H1 (cell line): ENCODE data around the gene ZNF615. TPM values are rescaled to one million over a fixed set of nuclear protein-coding genes. Genes with fewer than 3 reads are reported as not detected.
"Not testable (repeated sequence)": the region's sequence is repeated elsewhere in the genome, so short reads cannot be mapped to it uniquely, and the experiment has no call there.

Experiments used
- CTCF ChIA-PET: fragments of 300-600 bp; sonication (Branson Sonifier 250); formaldehyde crosslinking; loops from one replicate; lab custom pipeline; 2021; ENCODE audit not compliant: partially characterized antibody; lab: Charles Lee
- POLR2A ChIA-PET: fragments of 300-600 bp; sonication (Branson Sonifier 250); formaldehyde crosslinking; loops from one replicate; lab custom pipeline; 2021; ENCODE audit warnings: inconsistent platforms; ENCODE audit not compliant: partially characterized antibody; lab: Charles Lee
- DNase-seq, 2 experiments: peaks; one replicate each; pipeline versions ENCODE4 v3.0.0 to v3.0.0-alpha.2; 2010 to 2022; ENCODE audit warnings: low spot score in 2 of 2, low read depth in 1 of 2, mixed read lengths in 1 of 2
- FAIRE-seq: peaks from 2 replicates; lab custom pipeline; 2011; peaks lifted over from hg19 to GRCh38; lab: Jason Lieb, UNC
- H2AFZ ChIP-seq: 2 replicates; pipeline ENCODE4 v1.8.1; 2012; ENCODE audit warnings: low read length, inconsistent platforms
- H2AK5ac ChIP-seq: 2 replicates; pipeline ENCODE4 v1.6.1; 2013; ENCODE audit warnings: low read depth, low read length
- H2BK120ac ChIP-seq: replicated peaks from 2 replicates; pipeline ENCODE3; 2013; ENCODE audit warnings: low read depth, low read length, inconsistent platforms
- H2BK12ac ChIP-seq: 2 replicates; pipeline ENCODE4 v1.6.1; 2013; ENCODE audit warnings: low read depth, low read length
- H2BK15ac ChIP-seq: 2 replicates; pipeline ENCODE4 v1.6.1; 2013; ENCODE audit warnings: low read length
- H2BK20ac ChIP-seq: 2 replicates; pipeline ENCODE4 v1.6.1; 2013; ENCODE audit warnings: low read length
- H2BK5ac ChIP-seq: 2 replicates; pipeline ENCODE4 v1.6.1; 2013; ENCODE audit warnings: low read depth, low read length
- H3K14ac ChIP-seq: 2 replicates; pipeline ENCODE4 v1.6.1; 2013; ENCODE audit warnings: inconsistent platforms; ENCODE audit not compliant: insufficient read length
- H3K18ac ChIP-seq: 2 replicates; pipeline ENCODE4 v1.6.1; 2013; ENCODE audit warnings: low read length; ENCODE audit errors: extremely low read depth
- H3K23ac ChIP-seq: 2 replicates; pipeline ENCODE4 v1.6.1; 2013; ENCODE audit warnings: inconsistent platforms; ENCODE audit not compliant: insufficient read length
- H3K23me2 ChIP-seq: 2 replicates; pipeline ENCODE4 v1.6.1; 2013; ENCODE audit warnings: low read depth, low read length
- H3K27ac ChIP-seq: 2 replicates; pipeline ENCODE4 v1.6.1; 2011; ENCODE audit warnings: low read depth, low read length, inconsistent platforms
- H3K27me3 ChIP-seq, 4 experiments: replicated peaks in 1 of 4; 1 replicate in 1 of 4; 2 replicates in 3 of 4; pipeline versions ENCODE4 v1.6.1 to v1.8.1; 2011 to 2013; ENCODE audit warnings: low read length in 3 of 4, mild to moderate bottlenecking in 3 of 4, inconsistent platforms in 2 of 4, mixed read lengths in 2 of 4, moderate library complexity in 1 of 4; ENCODE audit not compliant: control insufficient read depth in 3 of 4, insufficient read depth in 3 of 4; ENCODE audit errors: extremely low read depth in 1 of 4
- H3K36me3 ChIP-seq, 4 experiments: 2 replicates each; pipeline versions ENCODE4 v1.6.1 to v1.8.1; 2011 to 2013; ENCODE audit warnings: mild to moderate bottlenecking in 4 of 4, low read length in 3 of 4, moderate library complexity in 2 of 4, control low read depth in 1 of 4, inconsistent platforms in 1 of 4; ENCODE audit not compliant: insufficient read depth in 4 of 4, control insufficient read depth in 2 of 4
- H3K4ac ChIP-seq: replicated peaks from 2 replicates; pipeline ENCODE3; 2013; ENCODE audit warnings: low read length, low read depth, mixed read lengths, inconsistent platforms; ENCODE audit not compliant: insufficient read length
- H3K4me1 ChIP-seq, 4 experiments: replicated peaks in 1 of 4; 1 replicate in 1 of 4; 2 replicates in 3 of 4; pipeline versions ENCODE4 v1.6.1 to v1.8.1; 2011 to 2013; ENCODE audit warnings: low read length in 3 of 4, inconsistent platforms in 2 of 4, mixed read lengths in 1 of 4; ENCODE audit not compliant: insufficient read depth in 4 of 4, control insufficient read depth in 3 of 4
- H3K4me2 ChIP-seq, 2 experiments: 2 replicates each; pipeline versions ENCODE4 v1.6.1 to v1.8.1; 2011 to 2013; ENCODE audit warnings: low read depth in 2 of 2, low read length in 2 of 2, control low read depth in 1 of 2, inconsistent platforms in 1 of 2, mild to moderate bottlenecking in 1 of 2; ENCODE audit not compliant: insufficient read depth in 1 of 2
- H3K4me3 ChIP-seq, 4 experiments: fragments of 200-600, 300-600 bp in 1 of 4; sonication (generic), shearing (Covaris generic), sonication (Bioruptor Twin) in 1 of 4; 2 replicates each; pipeline versions ENCODE4 v1.5.1 to v1.8.1; 2011 to 2016; ENCODE audit warnings: low read length in 4 of 4, low read depth in 3 of 4, control low read depth in 2 of 4, inconsistent platforms in 2 of 4, mild to moderate bottlenecking in 2 of 4, mixed read lengths in 1 of 4, moderate library complexity in 1 of 4; ENCODE audit not compliant: insufficient read depth in 2 of 4; ENCODE audit errors: extremely low read depth in 1 of 4
- H3K56ac ChIP-seq: replicated peaks from 2 replicates; pipeline ENCODE3; 2013; ENCODE audit warnings: low read depth, mild to moderate bottlenecking, mixed read lengths, low read length, inconsistent platforms; ENCODE audit not compliant: insufficient read length
- H3K79me1 ChIP-seq: 2 replicates; pipeline ENCODE4 v1.6.1; 2013; ENCODE audit warnings: low read depth, low read length, control low read depth
- H3K79me2 ChIP-seq, 2 experiments: 2 replicates each; pipeline versions ENCODE4 v1.6.1 to v1.8.1; 2012 to 2013; ENCODE audit warnings: low read length in 2 of 2, mild to moderate bottlenecking in 2 of 2, inconsistent platforms in 1 of 2; ENCODE audit not compliant: insufficient read depth in 2 of 2, control insufficient read depth in 1 of 2
- H3K9ac ChIP-seq, 4 experiments: replicated peaks in 1 of 4; 1 replicate in 1 of 4; 2 replicates in 3 of 4; pipeline versions ENCODE4 v1.6.1 to v1.8.1; 2011 to 2013; ENCODE audit warnings: low read depth in 3 of 4, low read length in 3 of 4, control low read depth in 2 of 4, mild to moderate bottlenecking in 2 of 4, moderate library complexity in 2 of 4, inconsistent platforms in 1 of 4; ENCODE audit errors: extremely low read depth in 1 of 4
- H3K9me3 ChIP-seq, 2 experiments: 2 replicates each; pipeline versions ENCODE4 v1.6.1 to v1.8.1; 2012 to 2013; ENCODE audit warnings: mild to moderate bottlenecking in 2 of 2, moderate library complexity in 2 of 2, control low read depth in 1 of 2, inconsistent platforms in 1 of 2, low read depth in 1 of 2, low read length in 1 of 2, mixed read lengths in 1 of 2; ENCODE audit not compliant: insufficient read depth in 2 of 2
- H4K20me1 ChIP-seq, 2 experiments: replicated peaks in 1 of 2; 2 replicates each; pipeline versions ENCODE3 to v1.8.1; 2011 to 2013; ENCODE audit warnings: inconsistent platforms in 2 of 2, low read length in 2 of 2, mild to moderate bottlenecking in 1 of 2; ENCODE audit not compliant: insufficient read depth in 2 of 2, control insufficient read depth in 1 of 2
- H4K5ac ChIP-seq: 2 replicates; pipeline ENCODE4 v1.6.1; 2013; ENCODE audit warnings: low read length, low read depth, mixed read lengths, inconsistent platforms; ENCODE audit not compliant: insufficient read length
- H4K8ac ChIP-seq: 2 replicates; pipeline ENCODE4 v1.8.0; 2013; ENCODE audit warnings: mild to moderate bottlenecking, moderate library complexity, low read length, inconsistent platforms; ENCODE audit not compliant: insufficient read depth; ENCODE audit errors: extremely low read depth
- H4K91ac ChIP-seq: replicated peaks from 2 replicates; pipeline ENCODE3; 2013; ENCODE audit warnings: low read length, mixed read lengths, inconsistent platforms; ENCODE audit not compliant: insufficient read length
- WGBS, 2 experiments: shearing (Covaris generic) in 1 of 2; methylation state at CpG; one replicate each; pipeline versions ENCODE4 v1.1.6 to v1.1.7; 2013 to 2015; ENCODE audit warnings: low lambda C conversion rate in 2 of 2, mixed read lengths in 2 of 2, inconsistent platforms in 1 of 2, low coverage in 1 of 2, missing lambda C conversion rate in 1 of 2; ENCODE audit not compliant: insufficient replicate concordance in 2 of 2, insufficient coverage in 1 of 2, insufficient read length in 1 of 2; ENCODE audit errors: extremely low coverage in 1 of 2, missing lambda C conversion rate in 1 of 2; 5-methylcytosine and 5-hydroxymethylcytosine counted together
- polyA plus RNA-seq, 7 experiments: library from polyadenylated mRNA; depleted of rRNA in 3 of 7; stranded (reverse) in 5 of 7; unstranded in 2 of 7; fragments of >200 nt in 5 of 7; fragments of 200-250 nt in 2 of 7; gene quantifications; 1 replicate in 5 of 7; 2 replicates in 1 of 7; 4 replicates in 1 of 7; pipeline versions ENCODE4 v1.2.1 to v1.2.3, GENCODE V29; 2011 to 2013; ENCODE audit warnings: missing spikeins in 2 of 7, mixed read lengths in 2 of 7
- total RNA-seq: library from RNA; stranded (reverse); fragmentation: NEBNext Ultra II Directional; extraction: Animal tissue kit (Norgen Biotek cat#: 25700); gene quantifications from 2 replicates; pipeline ENCODE4 v1.2.1, GENCODE V29; 2021

Gene ZNF615
- total and polyA plus RNA-seq, 2 of the 8 experiments (the other 6 are each of a cell fraction or from before 2014, with no cell fraction given) = 2.8 to 7.5 TPM

DNA sequence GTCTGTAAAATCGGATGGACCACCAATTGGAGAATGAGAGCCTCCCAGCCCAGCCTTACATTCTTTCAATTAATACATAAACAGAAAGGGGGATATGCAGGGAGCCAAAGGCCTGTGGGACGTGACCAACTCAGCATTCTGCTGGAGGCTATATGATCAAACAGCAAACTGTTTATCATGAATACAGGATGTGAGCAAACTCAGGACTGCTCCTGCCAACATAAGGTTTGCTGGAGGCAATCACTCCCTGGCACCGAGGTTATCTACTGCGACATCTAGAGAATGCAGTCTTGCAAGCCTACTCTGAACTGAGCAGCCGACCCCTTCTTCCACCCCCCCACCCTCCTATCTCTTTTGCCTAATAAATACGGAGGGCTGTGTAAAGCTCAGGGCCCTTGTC, 27.1 kb downstream of the ZNF615 start:
- H2BK120ac ChIP-seq, H2BK12ac ChIP-seq, H3K56ac ChIP-seq, H3K4me2 ChIP-seq, POLR2A ChIA-PET, H3K4ac ChIP-seq, DNase-seq, H3K27ac ChIP-seq, H2BK20ac ChIP-seq, H3K27me3 ChIP-seq, H3K79me1 ChIP-seq, H4K91ac ChIP-seq, CTCF ChIA-PET, H4K8ac ChIP-seq, H3K18ac ChIP-seq, H3K23ac ChIP-seq, H3K4me1 ChIP-seq, H2AK5ac ChIP-seq, H2BK15ac ChIP-seq, H2AFZ ChIP-seq, H2BK5ac ChIP-seq, H3K9ac ChIP-seq, H4K5ac ChIP-seq, FAIRE-seq, H4K20me1 ChIP-seq, H3K4me3 ChIP-seq, H3K23me2 ChIP-seq, H3K14ac ChIP-seq: not testable (repeated sequence)
- H3K9me3 ChIP-seq = peaks cover 14 to 31% of the 10 kb centered on the region in 2 experiments
- H3K36me3 ChIP-seq = peaks cover 0 to 11% (median 0%) of the 10 kb centered on the region in 4 experiments; a peak in 3 of 8 replicates
- H3K79me2 ChIP-seq = peaks cover 0 to 68% of the 10 kb centered on the region in 2 experiments; a peak in 3 of 4 replicates
- 86% methylated on average over 6 of the region's 6 CpGs; no CpG with 5 or more reads in 1 of the 2 experiments for WGBS, 2 experiments
